ENCODE results near the gene PPP2R2C. TPM values are rescaled to one million over a fixed set of nuclear protein-coding genes. Genes with fewer than 3 reads are reported as not detected.

The PPP2R2C gene
- total RNA-seq, 1 experiment from 2014 or later, result 26.7 TPM

DNA sequence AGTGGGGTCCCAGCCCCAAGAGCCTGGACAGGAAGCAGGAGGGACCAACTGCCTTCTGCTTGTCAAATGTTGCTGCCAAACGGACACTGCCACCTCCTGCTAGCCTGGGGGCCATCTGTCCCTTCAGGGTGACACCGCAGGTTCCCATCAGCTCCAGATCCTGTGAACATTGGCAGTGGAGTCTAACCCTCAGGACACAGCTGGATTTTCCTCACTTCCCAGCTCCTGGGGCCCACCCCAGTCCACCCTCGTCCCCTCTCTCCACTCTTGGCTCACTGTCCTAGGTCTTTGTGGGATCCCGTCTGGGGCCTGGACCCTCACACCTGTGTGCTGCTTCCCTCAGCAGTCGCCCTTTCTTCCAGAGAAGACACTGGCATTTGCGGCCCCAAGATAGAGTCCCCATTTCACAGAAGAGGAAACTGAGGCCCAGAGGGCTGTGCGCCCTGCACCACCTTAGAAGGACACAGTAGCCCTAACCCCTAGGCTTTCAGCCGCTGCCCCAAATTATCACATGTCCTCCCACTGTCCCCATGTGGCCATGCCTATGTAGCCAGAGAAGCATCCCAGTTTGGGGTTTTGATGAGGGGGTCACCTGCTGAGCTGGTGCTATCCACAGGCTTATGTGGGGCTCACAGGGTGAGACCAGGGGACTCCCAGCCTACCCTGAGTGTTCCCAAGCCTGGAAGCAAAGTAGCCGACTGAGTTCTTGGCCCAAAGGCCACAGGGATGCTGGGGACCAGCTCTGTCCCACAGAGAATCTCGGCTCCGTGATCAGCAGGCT lies 20.1 kb downstream of the PPP2R2C start:
- intact Hi-C loops (cut with micrococcal nuclease; ENCODE audit: unreplicated experiment) (no loop called here), in situ Hi-C loops (cut with HindIII; ENCODE audit: low pct_unique_long_range_greater_than_20kb, low sequenced_read_pairs) (no loop called here)
- DNase-seq (ENCODE audit: low read depth, low spot score), result no peak
- no peaks in the 10 kb centered on the region for H3K9me3 ChIP-seq (ENCODE audit: control insufficient read depth, insufficient read depth, low read depth, low read length)
- no peaks in the 10 kb centered on the region for H3K4me1 ChIP-seq (ENCODE audit: control insufficient read depth, insufficient read depth, low read length)
- H3K27ac ChIP-seq (ENCODE audit: low read length), result no peak overlapping the region
- BruUV-seq (replicated peaks), result no TSS peak
- no peak overlapping the region for H3K4me3 ChIP-seq (ENCODE audit: low read depth in 2 of 2, low read length in 2 of 2)
- ChIA-PET CTCF (no interaction called here), POLR2A (no interaction called here)
- TF ChIP-seq REST (IDR thresholded peaks at IDR 0.05; ENCODE audit: insufficient read depth in 1 of 2, low read depth in 2 of 2, low read length in 1 of 2), result no peak
- TF ChIP-seq TCF7L2 (IDR thresholded peaks at IDR 0.05; ENCODE audit: low read depth, low read length), result no peak
- no peak for TF ChIP-seq POLR2AphosphoS5 (IDR thresholded peaks at IDR 0.05; ENCODE audit: low read depth, low read length)
- TF ChIP-seq, protein P1, sequence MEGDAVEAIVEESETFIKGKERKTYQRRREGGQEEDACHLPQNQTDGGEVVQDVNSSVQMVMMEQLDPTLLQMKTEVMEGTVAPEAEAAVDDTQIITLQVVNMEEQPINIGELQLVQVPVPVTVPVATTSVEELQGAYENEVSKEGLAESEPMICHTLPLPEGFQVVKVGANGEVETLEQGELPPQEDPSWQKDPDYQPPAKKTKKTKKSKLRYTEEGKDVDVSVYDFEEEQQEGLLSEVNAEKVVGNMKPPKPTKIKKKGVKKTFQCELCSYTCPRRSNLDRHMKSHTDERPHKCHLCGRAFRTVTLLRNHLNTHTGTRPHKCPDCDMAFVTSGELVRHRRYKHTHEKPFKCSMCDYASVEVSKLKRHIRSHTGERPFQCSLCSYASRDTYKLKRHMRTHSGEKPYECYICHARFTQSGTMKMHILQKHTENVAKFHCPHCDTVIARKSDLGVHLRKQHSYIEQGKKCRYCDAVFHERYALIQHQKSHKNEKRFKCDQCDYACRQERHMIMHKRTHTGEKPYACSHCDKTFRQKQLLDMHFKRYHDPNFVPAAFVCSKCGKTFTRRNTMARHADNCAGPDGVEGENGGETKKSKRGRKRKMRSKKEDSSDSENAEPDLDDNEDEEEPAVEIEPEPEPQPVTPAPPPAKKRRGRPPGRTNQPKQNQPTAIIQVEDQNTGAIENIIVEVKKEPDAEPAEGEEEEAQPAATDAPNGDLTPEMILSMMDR (IDR thresholded peaks at IDR 0.05), result no peak
- no peak for TF ChIP-seq SIN3A (IDR thresholded peaks at IDR 0.05; ENCODE audit: borderline replicate concordance, insufficient read depth, low read depth, low read length)
- no peaks in the 10 kb centered on the region for H3K27me3 ChIP-seq (ENCODE audit: control insufficient read depth, insufficient read depth, low read length)
- ATAC-seq, result no peak
- H3K36me3 ChIP-seq (ENCODE audit: control insufficient read depth, insufficient read depth, low read length), result no peaks in the 10 kb centered on the region

DNA sequence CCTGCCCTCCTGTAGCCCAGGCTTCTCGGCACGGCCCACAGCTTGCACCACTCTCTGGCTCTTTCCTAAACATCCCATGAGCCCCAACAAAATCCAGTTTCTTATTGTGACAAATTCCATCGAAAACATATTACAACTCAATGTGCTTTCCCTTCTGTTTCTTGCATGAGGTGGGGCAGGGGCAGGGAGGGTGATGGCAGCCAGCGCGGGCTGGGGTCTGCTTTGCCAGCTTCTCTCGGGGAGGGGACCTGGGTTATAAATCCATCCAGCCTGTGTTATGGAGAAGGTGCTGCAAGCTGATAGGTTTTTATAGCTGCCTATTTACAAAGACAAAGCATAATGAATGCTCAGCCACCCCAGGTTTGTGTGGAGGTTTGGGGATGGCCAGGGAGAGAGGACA lies 21.1 kb downstream of the PPP2R2C start:
- Histone ChIP-seq H3K9me3 (ENCODE audit: control insufficient read depth, insufficient read depth, low read depth, low read length) (no peaks in the 10 kb centered on the region), H3K36me3 (ENCODE audit: control insufficient read depth, insufficient read depth, low read length) (no peaks in the 10 kb centered on the region), H3K27ac (ENCODE audit: low read length) (no peak overlapping the region), H3K4me3 (ENCODE audit: low read depth in 2 of 2, low read length in 2 of 2) (no peak overlapping the region), H3K4me1 (ENCODE audit: control insufficient read depth, insufficient read depth, low read length) (no peaks in the 10 kb centered on the region), H3K27me3 (ENCODE audit: control insufficient read depth, insufficient read depth, low read length) (no peaks in the 10 kb centered on the region)
- BruUV-seq (replicated peaks), result no TSS peak
- no peak for ATAC-seq
- no peak for DNase-seq (ENCODE audit: low read depth, low spot score)
- ChIA-PET CTCF (no interaction called here), POLR2A (no interaction called here)
- intact Hi-C loops (cut with micrococcal nuclease; ENCODE audit: unreplicated experiment) (no loop called here), in situ Hi-C loops (cut with HindIII; ENCODE audit: low pct_unique_long_range_greater_than_20kb, low sequenced_read_pairs) (no loop called here)
- no peak for TF ChIP-seq POLR2AphosphoS5 (IDR thresholded peaks at IDR 0.05; ENCODE audit: low read depth, low read length)
- no peak for TF ChIP-seq SIN3A (IDR thresholded peaks at IDR 0.05; ENCODE audit: borderline replicate concordance, insufficient read depth, low read depth, low read length)
- TF ChIP-seq, protein P1 (IDR thresholded peaks at IDR 0.05), result no peak
- no peak for TF ChIP-seq TCF7L2 (IDR thresholded peaks at IDR 0.05; ENCODE audit: low read depth, low read length)
- no peak for TF ChIP-seq REST (IDR thresholded peaks at IDR 0.05; ENCODE audit: insufficient read depth in 1 of 2, low read depth in 2 of 2, low read length in 1 of 2)
